ENCODE data around the gene ZNF180.

DNA sequence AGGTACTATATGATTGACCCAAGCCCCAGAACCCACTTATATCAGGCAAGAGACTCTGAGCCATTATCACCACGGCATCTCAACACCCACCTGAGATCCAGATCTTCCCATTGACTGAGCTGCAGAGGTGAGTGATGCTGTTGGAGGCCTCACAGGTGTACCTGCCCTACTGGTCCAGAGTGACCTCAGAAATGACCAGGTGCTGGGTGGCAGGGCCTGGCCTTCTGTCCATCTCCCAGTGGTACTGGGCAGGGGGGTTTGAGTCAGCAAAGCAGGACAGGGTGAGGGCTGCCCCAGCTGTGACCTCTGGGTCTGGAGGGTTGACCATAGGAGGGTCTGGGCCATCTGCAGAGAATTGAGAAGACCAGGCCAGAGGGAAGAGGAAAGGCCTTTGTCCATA lies 42.3 kb upstream of the ZNF180 start:
- TF ChIP-seq POLR2A (IDR thresholded peaks at IDR 0.05): no peak
- TF ChIP-seq, protein P1, sequence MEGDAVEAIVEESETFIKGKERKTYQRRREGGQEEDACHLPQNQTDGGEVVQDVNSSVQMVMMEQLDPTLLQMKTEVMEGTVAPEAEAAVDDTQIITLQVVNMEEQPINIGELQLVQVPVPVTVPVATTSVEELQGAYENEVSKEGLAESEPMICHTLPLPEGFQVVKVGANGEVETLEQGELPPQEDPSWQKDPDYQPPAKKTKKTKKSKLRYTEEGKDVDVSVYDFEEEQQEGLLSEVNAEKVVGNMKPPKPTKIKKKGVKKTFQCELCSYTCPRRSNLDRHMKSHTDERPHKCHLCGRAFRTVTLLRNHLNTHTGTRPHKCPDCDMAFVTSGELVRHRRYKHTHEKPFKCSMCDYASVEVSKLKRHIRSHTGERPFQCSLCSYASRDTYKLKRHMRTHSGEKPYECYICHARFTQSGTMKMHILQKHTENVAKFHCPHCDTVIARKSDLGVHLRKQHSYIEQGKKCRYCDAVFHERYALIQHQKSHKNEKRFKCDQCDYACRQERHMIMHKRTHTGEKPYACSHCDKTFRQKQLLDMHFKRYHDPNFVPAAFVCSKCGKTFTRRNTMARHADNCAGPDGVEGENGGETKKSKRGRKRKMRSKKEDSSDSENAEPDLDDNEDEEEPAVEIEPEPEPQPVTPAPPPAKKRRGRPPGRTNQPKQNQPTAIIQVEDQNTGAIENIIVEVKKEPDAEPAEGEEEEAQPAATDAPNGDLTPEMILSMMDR (IDR thresholded peaks at IDR 0.05): no peak
